ENCODE results near the gene MUCL3. TPM values are rescaled to one million over a fixed set of nuclear protein-coding genes. Genes with fewer than 3 reads are reported as not detected.
A peak's percentile ranks its signal among the peaks of the same experiment; 100 is the strongest.
"Not testable (repeated sequence)": the region's sequence is repeated elsewhere in the genome, so short reads cannot be mapped to it uniquely, and the experiment has no call there.

MUCL3 gene
- total RNA-seq, 1 experiment from 2014 or later = not detected

DNA sequence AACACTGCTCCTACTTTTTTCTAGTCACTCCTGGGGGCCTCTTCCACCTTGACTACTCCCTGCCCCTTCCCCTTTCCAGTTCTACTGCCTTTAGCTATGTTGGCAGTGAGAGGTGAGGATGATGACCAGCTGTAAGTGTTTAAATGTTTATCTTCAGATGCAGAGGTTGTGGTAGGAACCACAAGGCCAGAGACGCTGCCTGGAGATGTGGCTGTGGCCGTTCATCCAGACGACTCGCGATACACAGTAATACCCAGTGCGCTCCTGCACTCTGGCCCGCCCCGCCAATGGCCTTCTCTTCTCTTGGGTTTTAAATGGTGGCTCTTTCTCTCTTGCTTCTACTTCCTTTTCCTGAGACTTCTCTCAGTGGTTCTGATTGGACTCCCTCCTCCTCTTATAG lies 22.1 kb upstream of the MUCL3 start:
- Histone ChIP-seq H3K27me3 (ENCODE audit: control insufficient read depth, insufficient read depth, low read length) (no peaks in the 10 kb centered on the region), H3K36me3 (replicated peaks; ENCODE audit: control insufficient read depth, insufficient read depth, low read length) (peaks cover 16% of the 10 kb centered on the region), H3K4me3 (ENCODE audit: insufficient read depth, low read depth, low read length) (no peak overlapping the region)
- no peak for DNase-seq

DNA sequence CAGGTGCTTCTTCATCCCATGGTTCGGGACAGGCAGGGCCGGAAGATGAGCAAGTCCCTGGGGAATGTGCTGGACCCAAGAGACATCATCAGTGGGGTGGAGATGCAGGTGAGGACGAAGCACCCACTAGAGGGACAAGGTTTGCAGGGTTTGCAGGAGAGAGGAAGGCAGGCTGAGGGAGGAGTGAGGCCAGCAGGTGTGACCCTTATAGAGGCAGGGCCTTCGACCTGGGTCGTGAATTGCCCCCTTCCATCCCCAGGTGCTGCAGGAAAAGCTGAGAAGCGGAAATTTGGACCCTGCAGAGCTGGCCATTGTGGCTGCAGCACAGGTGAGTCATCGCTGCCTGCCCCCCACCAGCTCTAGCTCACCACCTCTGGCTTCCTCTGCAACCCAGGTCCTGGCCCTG lies 18.3 kb upstream of the MUCL3 start:
- Histone ChIP-seq H3K27me3 (ENCODE audit: control insufficient read depth, insufficient read depth, low read length) (no peaks in the 10 kb centered on the region), H3K36me3 (replicated peaks; ENCODE audit: control insufficient read depth, insufficient read depth, low read length) (peaks cover 16% of the 10 kb centered on the region), H3K4me3 (ENCODE audit: insufficient read depth, low read depth, low read length) (no peak overlapping the region)
- DNase-seq = peak; percentile 61

DNA sequence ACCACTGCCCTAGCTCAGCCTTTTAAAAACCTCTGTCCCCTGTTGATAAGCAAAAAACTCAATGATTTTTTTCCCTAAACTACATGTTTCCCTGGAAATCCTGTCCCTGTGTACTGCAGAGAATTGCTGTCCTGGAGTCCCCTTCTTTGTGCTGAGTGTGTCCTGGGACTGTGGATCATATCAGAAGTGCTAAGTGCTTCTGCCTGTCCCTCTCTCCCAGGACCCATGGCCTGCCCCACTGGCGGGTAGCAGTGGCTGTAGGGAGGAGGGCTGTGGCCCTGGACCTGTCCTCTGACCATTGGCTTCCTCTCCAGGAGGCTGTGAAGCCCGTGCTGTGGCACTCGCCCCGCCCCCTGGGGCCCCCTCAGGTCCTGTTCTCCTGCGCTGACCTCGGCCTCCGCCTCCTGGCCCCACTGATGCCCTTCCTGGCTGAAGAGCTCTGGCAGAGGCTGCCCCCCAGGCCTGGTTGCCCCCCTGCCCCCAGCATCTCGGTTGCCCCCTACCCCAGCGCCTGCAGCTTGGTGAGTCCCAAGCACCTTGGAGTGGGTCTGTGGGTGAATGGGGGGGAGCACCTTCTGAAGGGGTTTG lies 16.6 kb upstream of the MUCL3 start:
- H3K4me3 ChIP-seq (ENCODE audit: insufficient read depth, low read depth, low read length); H3K27me3 ChIP-seq (ENCODE audit: control insufficient read depth, insufficient read depth, low read length); DNase-seq: not testable (repeated sequence)
- peaks cover 11% of the 10 kb centered on the region for H3K36me3 ChIP-seq (replicated peaks; ENCODE audit: control insufficient read depth, insufficient read depth, low read length)

- no peaks in the 10 kb centered on the region for H3K27me3 ChIP-seq (ENCODE audit: control insufficient read depth, insufficient read depth, low read length)
- peaks cover 11% of the 10 kb centered on the region for H3K36me3 ChIP-seq (replicated peaks; ENCODE audit: control insufficient read depth, insufficient read depth, low read length)
- no peak overlapping the region for H3K4me3 ChIP-seq (ENCODE audit: insufficient read depth, low read depth, low read length)
- no peak for DNase-seq
Observed at GRCh38 chr6:30926644-30927043, 14.1 kb upstream of the MUCL3 start.

GRCh38 chr6:30927080-30927479 lies 13.7 kb upstream of the MUCL3 start:
- not testable (repeated sequence) for H3K27me3 ChIP-seq (ENCODE audit: control insufficient read depth, insufficient read depth, low read length); DNase-seq; H3K4me3 ChIP-seq (ENCODE audit: insufficient read depth, low read depth, low read length)
- peaks cover 10% of the 10 kb centered on the region for H3K36me3 ChIP-seq (replicated peaks; ENCODE audit: control insufficient read depth, insufficient read depth, low read length)

DNA sequence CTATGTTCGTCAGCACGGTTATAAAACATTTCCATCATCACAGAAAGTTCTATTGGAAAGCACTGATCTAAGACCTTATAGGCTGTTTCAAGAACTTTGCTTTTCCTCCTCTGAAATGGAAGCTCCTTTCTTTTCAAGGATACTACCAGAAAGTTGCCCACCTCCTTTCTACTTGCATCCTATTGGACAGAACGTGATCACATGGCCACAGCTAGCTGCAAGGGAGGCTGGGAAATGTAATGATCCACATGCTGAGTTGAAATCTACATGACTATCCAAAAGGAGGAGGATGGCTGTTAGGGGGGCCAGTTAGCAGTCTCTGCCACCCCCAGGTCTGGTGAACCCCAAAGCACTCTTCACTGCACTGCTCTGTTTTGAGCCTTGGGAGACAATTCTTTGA lies 12.1 kb upstream of the MUCL3 start:
- Histone ChIP-seq H3K36me3 (replicated peaks; ENCODE audit: control insufficient read depth, insufficient read depth, low read length) (peaks cover 3% of the 10 kb centered on the region), H3K27me3 (ENCODE audit: control insufficient read depth, insufficient read depth, low read length) (no peaks in the 10 kb centered on the region), H3K4me3 (ENCODE audit: insufficient read depth, low read depth, low read length) (no peak overlapping the region)
- no peak for DNase-seq

DNA sequence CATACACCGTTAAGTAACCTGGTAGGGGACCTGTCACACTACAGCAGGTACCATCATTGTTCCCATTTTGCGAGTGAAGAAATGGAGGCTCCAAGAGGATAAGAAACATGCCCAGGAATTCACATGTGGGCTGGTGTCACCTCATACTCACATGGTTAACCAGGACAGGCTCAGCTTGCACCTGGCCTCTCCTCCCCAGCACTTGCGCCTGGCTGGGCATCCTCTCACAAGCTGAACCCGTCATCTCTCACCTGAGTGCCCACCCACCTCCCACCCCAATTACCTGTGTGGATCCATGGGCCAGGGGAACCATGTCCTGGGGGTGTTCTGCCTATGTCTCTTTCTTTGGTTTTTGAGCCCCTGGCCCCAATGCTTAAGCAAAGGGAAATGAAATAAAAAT lies 10.3 kb upstream of the MUCL3 start:
- no peak for DNase-seq

DNA sequence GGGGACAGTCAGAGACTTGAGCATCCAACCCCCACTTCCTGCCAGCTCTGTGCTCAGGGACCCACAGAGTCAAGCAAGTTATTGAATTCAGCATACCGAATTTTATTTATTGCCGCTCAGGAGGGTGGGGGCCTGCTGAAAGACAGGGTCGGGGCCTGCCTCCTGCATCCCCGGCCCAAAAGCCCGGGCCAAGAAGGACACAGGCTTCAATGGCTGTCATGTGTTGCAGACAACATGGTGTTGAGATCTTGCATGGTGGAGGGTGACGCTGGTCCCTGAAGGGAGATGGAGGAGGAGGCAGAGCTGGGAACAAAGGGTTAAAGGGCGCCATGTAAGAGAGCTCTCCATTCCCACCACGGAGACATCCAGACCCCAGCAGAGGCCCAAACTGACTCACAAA lies 9.5 kb upstream of the MUCL3 start:
- H3K27me3 ChIP-seq (ENCODE audit: control insufficient read depth, insufficient read depth, low read length) = no peaks in the 10 kb centered on the region
- H3K4me3 ChIP-seq (ENCODE audit: insufficient read depth, low read depth, low read length) = no peak overlapping the region
- DNase-seq = no peak
- peaks cover 3% of the 10 kb centered on the region; the same call in 1 of the 2 replicates for H3K36me3 ChIP-seq (replicated peaks; ENCODE audit: control insufficient read depth, insufficient read depth, low read length)

More for the DNA sequence above, 10.3 kb upstream of the MUCL3 start:
- Histone ChIP-seq H3K27me3 (ENCODE audit: control insufficient read depth, insufficient read depth, low read length) (no peaks in the 10 kb centered on the region), H3K36me3 (replicated peaks; ENCODE audit: control insufficient read depth, insufficient read depth, low read length) (peaks cover 3% of the 10 kb centered on the region), H3K4me3 (ENCODE audit: insufficient read depth, low read depth, low read length) (no peak overlapping the region)

- Histone ChIP-seq H3K27me3 (ENCODE audit: control insufficient read depth, insufficient read depth, low read length) (no peaks in the 10 kb centered on the region; the same call in 1 of the 2 replicates), H3K36me3 (replicated peaks; ENCODE audit: control insufficient read depth, insufficient read depth, low read length) (no peaks in the 10 kb centered on the region), H3K4me3 (ENCODE audit: insufficient read depth, low read depth, low read length) (no peak within 1 kb of the TSS)
- no peak for DNase-seq
Observed at GRCh38 chr6:30931969-30932645, 8.7 kb upstream of the MUCL3 start, which contains the start of gene SFTA2. Gene SFTA2 (minus strand): TSS chr6:30932170. CDS start chr6:30932096, 74 bp downstream.

DNA sequence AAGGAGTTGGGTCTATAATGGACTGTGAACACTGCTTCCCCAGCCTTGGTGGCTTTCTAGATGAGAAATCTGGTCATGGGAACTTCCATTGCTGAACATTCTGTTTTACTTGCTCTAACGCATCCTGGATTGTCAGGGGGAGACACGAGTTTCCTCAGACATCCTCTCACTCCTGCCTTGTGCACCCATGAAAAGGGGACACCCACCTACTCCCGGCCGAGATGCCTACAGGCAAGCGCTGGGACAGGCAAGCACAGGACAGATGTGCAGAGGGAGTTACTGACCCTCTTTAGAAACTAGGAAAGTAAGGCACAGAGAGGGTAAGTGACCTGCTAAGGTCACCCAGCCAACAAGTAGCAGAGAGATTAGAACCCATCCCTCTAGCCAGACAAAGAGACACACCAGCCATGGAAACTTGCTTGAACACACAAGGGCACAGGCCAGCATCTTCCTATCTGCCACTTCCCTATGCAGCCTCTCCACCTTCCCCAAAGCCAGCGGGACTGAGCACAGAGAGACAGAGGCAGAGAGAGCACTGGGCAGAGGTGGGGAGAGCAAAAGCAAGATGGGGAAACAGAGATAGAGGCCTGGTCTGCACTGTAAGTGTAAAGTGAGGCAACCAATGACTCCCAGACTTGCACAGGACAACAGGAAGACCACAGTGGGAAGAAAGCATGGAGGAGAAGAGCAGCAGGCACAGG lies 8.0 kb upstream of the MUCL3 start:
- no peak for DNase-seq
- Histone ChIP-seq H3K27me3 (ENCODE audit: control insufficient read depth, insufficient read depth, low read length) (no peaks in the 10 kb centered on the region; the same call in 1 of the 2 replicates), H3K4me3 (ENCODE audit: insufficient read depth, low read depth, low read length) (no peak overlapping the region), H3K36me3 (replicated peaks; ENCODE audit: control insufficient read depth, insufficient read depth, low read length) (no peaks in the 10 kb centered on the region)

- H3K27me3 ChIP-seq (ENCODE audit: control insufficient read depth, insufficient read depth, low read length) = no peaks in the 10 kb centered on the region; the same call in 1 of the 2 replicates
- DNase-seq = peak; percentile 22
- H3K4me3 ChIP-seq (ENCODE audit: insufficient read depth, low read depth, low read length) = no peak overlapping the region
- no peaks in the 10 kb centered on the region for H3K36me3 ChIP-seq (replicated peaks; ENCODE audit: control insufficient read depth, insufficient read depth, low read length)
Observed at GRCh38 chr6:30935018-30935417, 5.8 kb upstream of the MUCL3 start.

- DNase-seq = peak; percentile 40
- H3K36me3 ChIP-seq (replicated peaks; ENCODE audit: control insufficient read depth, insufficient read depth, low read length) = no peaks in the 10 kb centered on the region
- H3K4me3 ChIP-seq (ENCODE audit: insufficient read depth, low read depth, low read length) = no peak overlapping the region
- no peaks in the 10 kb centered on the region; the same call in 1 of the 2 replicates for H3K27me3 ChIP-seq (ENCODE audit: control insufficient read depth, insufficient read depth, low read length)
Observed at GRCh38 chr6:30937265-30937664, 3.5 kb upstream of the MUCL3 start.

- H3K4me3 ChIP-seq (ENCODE audit: insufficient read depth, low read depth, low read length) = no peak overlapping the region
- H3K36me3 ChIP-seq (replicated peaks; ENCODE audit: control insufficient read depth, insufficient read depth, low read length) = no peaks in the 10 kb centered on the region
- no peaks in the 10 kb centered on the region; the same call in 1 of the 2 replicates for H3K27me3 ChIP-seq (ENCODE audit: control insufficient read depth, insufficient read depth, low read length)
- no peak for DNase-seq
Observed at GRCh38 chr6:30938730-30939129, 2.0 kb upstream of the MUCL3 start.

GRCh38 chr6:30939473-30939872 lies 1.3 kb upstream of the MUCL3 start:
- Histone ChIP-seq H3K4me3 (ENCODE audit: insufficient read depth, low read depth, low read length) (no peak overlapping the region), H3K36me3 (replicated peaks; ENCODE audit: control insufficient read depth, insufficient read depth, low read length) (no peaks in the 10 kb centered on the region), H3K27me3 (ENCODE audit: control insufficient read depth, insufficient read depth, low read length) (no peaks in the 10 kb centered on the region; the same call in 1 of the 2 replicates)
- DNase-seq = no peak
